GM23338 (cell line): ENCODE measurements around the gene CAMTA1. TPM values are rescaled to one million over a fixed set of nuclear protein-coding genes. Genes with fewer than 3 reads are reported as not detected.

Experiments
- ATAC-seq: fragments of 200-7000 bp; cut with Tn5 transposase; 3 replicates; pipeline ENCODE4 v1.9.1; 2020
- DNase-seq: peaks from one replicate; pipeline ENCODE4 v3.0.0-alpha.2; 2015; ENCODE audit warnings: low spot score
- H2AFZ ChIP-seq: fragments of 200-600 bp; sonication (generic); 2 replicates; pipeline ENCODE4 v1.8.0; 2016; ENCODE audit warnings: antibody characterized with exemption, mild to moderate bottlenecking, moderate library complexity
- H3F3A ChIP-seq: fragments of 200-600 bp; sonication (generic); replicated peaks from 2 replicates; pipeline ENCODE4 v1.8.0; 2017; ENCODE audit warnings: antibody characterized with exemption, mixed run types, low read depth
- H3K27ac ChIP-seq: fragments of 200-600 bp; sonication (generic); 2 replicates; pipeline ENCODE4 v1.6.1; 2016; ENCODE audit warnings: low read depth
- H3K27me3 ChIP-seq: fragments of 200-600 bp; sonication (generic); 2 replicates; pipeline ENCODE4 v1.8.0; 2016; ENCODE audit warnings: mild to moderate bottlenecking, mixed run types, moderate library complexity; ENCODE audit not compliant: insufficient read depth
- H3K36me3 ChIP-seq: fragments of 200-600 bp; sonication (generic); 2 replicates; pipeline ENCODE4 v1.8.0; 2016; ENCODE audit warnings: mild to moderate bottlenecking; ENCODE audit not compliant: insufficient read depth
- H3K4me1 ChIP-seq: fragments of 200-600 bp; sonication (generic); 2 replicates; pipeline ENCODE4 v1.8.0; 2016; ENCODE audit warnings: mild to moderate bottlenecking, moderate library complexity; ENCODE audit not compliant: insufficient read depth
- H3K4me2 ChIP-seq: fragments of 200-600 bp; sonication (generic); 2 replicates; pipeline ENCODE4 v1.7.1; 2017; ENCODE audit warnings: mixed run types
- H3K4me3 ChIP-seq: fragments of 200-600 bp; sonication (generic); 2 replicates; pipeline ENCODE4 v1.6.1; 2016; ENCODE audit warnings: mixed run types
- H3K79me2 ChIP-seq: fragments of 200-600 bp; sonication (generic); replicated peaks from 2 replicates; pipeline ENCODE4 v1.8.0; 2017; ENCODE audit warnings: mild to moderate bottlenecking; ENCODE audit not compliant: insufficient read depth
- H3K9me2 ChIP-seq: fragments of 200-600 bp; sonication (generic); 2 replicates; pipeline ENCODE4 v1.8.0; 2017; ENCODE audit not compliant: insufficient read depth
- H4K20me1 ChIP-seq: fragments of 200-600 bp; sonication (generic); replicated peaks from 2 replicates; pipeline ENCODE4 v1.8.0; 2017; ENCODE audit warnings: mild to moderate bottlenecking; ENCODE audit not compliant: insufficient read depth
- H3K27ac Mint-ChIP-seq: 2 replicates; pipeline ENCODE4 v1.8.0; 2020; ENCODE audit warnings: inconsistent platforms, mild to moderate bottlenecking, moderate library complexity, mixed read lengths
- H3K27me3 Mint-ChIP-seq: 3 replicates; pipeline ENCODE4 v1.8.0; 2022; ENCODE audit warnings: low read depth, mild to moderate bottlenecking, moderate library complexity, mixed read lengths, inconsistent platforms; ENCODE audit not compliant: insufficient read depth, poor library complexity
- H3K36me3 Mint-ChIP-seq: 3 replicates; pipeline ENCODE4 v1.8.0; 2021; ENCODE audit warnings: low read depth, mild to moderate bottlenecking, inconsistent platforms, moderate library complexity, mixed read lengths
- H3K4me1 Mint-ChIP-seq: 3 replicates; pipeline ENCODE4 v1.8.0; 2020; ENCODE audit warnings: mild to moderate bottlenecking, inconsistent platforms, mixed read lengths
- H3K4me3 Mint-ChIP-seq: 3 replicates; pipeline ENCODE4 v1.8.0; 2021; ENCODE audit warnings: moderate library complexity, mild to moderate bottlenecking, inconsistent platforms, mixed read lengths
- H3K9me3 Mint-ChIP-seq: 3 replicates; pipeline ENCODE4 v1.8.0; 2020; ENCODE audit warnings: moderate library complexity, mild to moderate bottlenecking, inconsistent platforms, mixed read lengths
- CREB1 ChIP-seq: fragments of 250-450 bp; sonication (Bioruptor Pico); IDR thresholded peaks from 2 replicates; pipeline ENCODE4 v1.5.0; 2020; ENCODE audit warnings: low read depth, mild to moderate bottlenecking, moderate library complexity
- EZH2 ChIP-seq: fragments of 200-600 bp; sonication (generic); IDR thresholded peaks from one replicate; pipeline ENCODE4 v1.8.0; 2017; ENCODE audit warnings: antibody characterized with exemption, mild to moderate bottlenecking, low read depth; ENCODE audit not compliant: unreplicated experiment
- EZH2phosphoT487 ChIP-seq: fragments of 200-600 bp; sonication (generic); IDR thresholded peaks from one replicate; pipeline ENCODE4 v1.8.1; 2018; ENCODE audit warnings: antibody characterized with exemption; ENCODE audit not compliant: unreplicated experiment
- JUNB ChIP-seq: IDR thresholded peaks from one replicate; pipeline ENCODE4 v1.6.1; 2016; ENCODE audit warnings: antibody characterized with exemption; ENCODE audit not compliant: unreplicated experiment
- NANOG ChIP-seq: IDR thresholded peaks from 2 replicates; pipeline ENCODE4 v1.6.1; 2016; ENCODE audit warnings: antibody characterized with exemption, borderline replicate concordance
- POLR2AphosphoS5 ChIP-seq: IDR thresholded peaks from 2 replicates; pipeline ENCODE4 v1.6.1; 2016; ENCODE audit warnings: antibody characterized with exemption, low read depth
- REST ChIP-seq: IDR thresholded peaks from one replicate; pipeline ENCODE4 v1.6.1; 2018; ENCODE audit warnings: antibody characterized with exemption; ENCODE audit not compliant: unreplicated experiment
- ZNF114 ChIP-seq: fragments of 250-450 bp; sonication (Bioruptor Pico); IDR thresholded peaks from 2 replicates; pipeline ENCODE4 v1.5.0; 2020; ENCODE audit warnings: mild to moderate bottlenecking, moderate library complexity
- ZNF331 ChIP-seq: fragments of 250-450 bp; sonication (Bioruptor Pico); IDR thresholded peaks from 2 replicates; pipeline ENCODE4 v1.5.0; 2020; ENCODE audit warnings: low read depth, mild to moderate bottlenecking, moderate library complexity
- ZNF462 ChIP-seq: fragments of 250-450 bp; sonication (Bioruptor Pico); IDR thresholded peaks from 2 replicates; pipeline ENCODE4 v1.5.0; 2020; ENCODE audit warnings: mild to moderate bottlenecking, moderate library complexity
- polyA plus RNA-seq: library from polyadenylated mRNA; unstranded; fragments of >200 nt; fragmentation: Nextera tagmentation; extraction: Ambion mirVana; gene quantifications from 2 replicates; pipeline ENCODE4 v1.2.1, GENCODE V29; 2016
- total RNA-seq: library from RNA; depleted of rRNA; stranded (reverse); fragments of >200 nt; shearing (Covaris generic); gene quantifications from 2 replicates; pipeline ENCODE4 v1.2.3, GENCODE V29; 2014

Gene CAMTA1
- total and polyA plus RNA-seq, 2 experiments from 2014 or later, result 115 to 519 TPM

DNA sequence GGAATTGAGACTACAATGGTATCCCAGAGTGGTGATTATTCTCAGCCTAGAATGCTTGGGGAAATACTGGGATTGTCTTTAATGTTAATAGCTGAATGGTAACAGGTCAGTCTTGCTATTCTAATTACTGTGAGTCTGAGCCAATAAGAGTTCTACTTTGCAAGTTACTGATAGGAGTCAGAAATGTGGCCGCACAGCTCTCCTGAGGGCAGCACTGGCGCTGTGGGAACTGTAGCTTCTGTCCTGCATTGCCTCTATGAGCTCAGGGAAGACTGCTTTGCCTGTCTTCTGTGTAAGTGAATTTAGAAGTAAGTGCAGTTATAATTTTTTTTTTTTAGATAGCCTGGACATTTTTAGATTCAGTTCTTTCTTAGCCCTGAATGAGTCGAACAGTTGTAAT, 975.8 kb downstream of the CAMTA1 start (continued):
- TF ChIP-seq REST (no peak), ZNF114 (no peak), JUNB (no peak), NANOG (no peak), CREB1 (CRISPR knock-in tag) (no peak), EZH2phosphoT487 (no peak), POLR2AphosphoS5 (no peak), EZH2 (no peak), ZNF331 (no peak)

- Histone ChIP-seq H3K27me3 (no peaks in the 10 kb centered on the region), H2AFZ (no peak overlapping the region), H3K36me3 (no peaks in the 10 kb centered on the region), H3K27ac (no peak overlapping the region), H3K4me2 (no peak overlapping the region), H3F3A (no peaks in the 10 kb centered on the region), H3K9me2 (no peaks in the 10 kb centered on the region), H3K79me2 (peaks cover 7% of the 10 kb centered on the region), H3K4me1 (peaks cover 4% of the 10 kb centered on the region), H3K4me3 (no peak overlapping the region), H4K20me1 (peaks cover 6% of the 10 kb centered on the region; the same call in 1 of the 2 replicates)
- TF ChIP-seq ZNF331 (no peak), REST (no peak), NANOG (no peak), ZNF462 (no peak), EZH2 (no peak)
- ATAC-seq (no peak), DNase-seq (no peak)
- Mint-ChIP-seq H3K27ac (no peak overlapping the region), H3K9me3 (no peaks in the 10 kb centered on the region), H3K27me3 (peaks cover 2% of the 10 kb centered on the region), H3K36me3 (no peaks in the 10 kb centered on the region), H3K4me3 (no peak overlapping the region), H3K4me1 (peaks cover 6% of the 10 kb centered on the region; the same call in 2 of the 3 replicates)
These were observed 981.9 kb downstream of the CAMTA1 start for GRCh38 chr1:7767176-7767575.
